Brain microvascular endothelial cell (primary cell): Measurements from ENCODE around the gene IQSEC3.

Experiments
- DNase-seq: peaks from one replicate; pipeline ENCODE4 v3.0.0-alpha.2; 2020
- H3K27ac ChIP-seq: fragments of 250-450 bp; sonication (Bioruptor Pico); 2 replicates; pipeline ENCODE4 v1.5.1; 2020; ENCODE audit warnings: mild to moderate bottlenecking, moderate library complexity
- H3K27me3 ChIP-seq: fragments of 250-450 bp; sonication (Bioruptor Pico); replicated peaks from 2 replicates; pipeline ENCODE4 v1.5.1; 2020; ENCODE audit warnings: mild to moderate bottlenecking
- H3K36me3 ChIP-seq: fragments of 250-450 bp; sonication (Bioruptor Pico); replicated peaks from 2 replicates; pipeline ENCODE4 v1.5.1; 2020; ENCODE audit warnings: mild to moderate bottlenecking
- H3K4me3 ChIP-seq: 2 replicates; pipeline ENCODE4 v1.5.1; 2011; ENCODE audit warnings: low read depth, mild to moderate bottlenecking, control low read depth, low read length, moderate library complexity
- in situ Hi-C: cut with HindIII; loops from 2 replicates; pipeline ENCODE4 v1.10.0; 2017; ENCODE audit warnings: low sequenced_read_pairs, low pct_ligation_motif_present
- TF ChIP-seq, protein P1 (sequence below): IDR thresholded peaks from 2 replicates; pipeline ENCODE4 v1.5.1; 2011; ENCODE audit warnings: low read depth, mild to moderate bottlenecking, moderate library complexity, low read length, control low read depth, inconsistent platforms; ENCODE audit errors: missing control alignments

Gene IQSEC3

DNA sequence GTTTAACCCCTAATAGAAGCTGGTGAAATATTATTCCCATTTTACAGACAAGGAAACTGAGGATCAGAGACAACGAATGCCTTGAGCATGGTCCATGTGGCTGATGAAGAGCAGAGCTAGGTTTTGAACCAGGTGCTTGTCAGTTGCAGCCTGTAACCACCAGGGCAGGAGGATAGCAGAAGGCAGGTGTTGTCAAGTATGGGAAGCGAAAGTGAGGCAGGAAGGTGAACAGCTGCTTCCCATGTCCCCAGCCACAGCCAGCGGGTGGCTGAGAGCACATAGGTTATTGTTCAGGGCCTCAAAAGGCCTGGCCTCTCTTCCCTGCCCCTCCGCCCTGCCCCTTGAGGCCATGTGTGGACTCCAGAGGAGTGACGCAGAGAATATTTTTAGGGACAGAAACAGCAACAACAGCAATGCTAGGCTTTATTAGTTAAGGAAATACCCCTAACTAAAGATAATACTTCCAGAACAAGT lies 39.6 kb downstream of the IQSEC3 start:
- no peak for DNase-seq
- Histone ChIP-seq H3K27me3 (no peaks in the 10 kb centered on the region), H3K36me3 (no peaks in the 10 kb centered on the region), H3K27ac (no peak overlapping the region), H3K4me3 (no peak overlapping the region)
- TF ChIP-seq, protein P1, sequence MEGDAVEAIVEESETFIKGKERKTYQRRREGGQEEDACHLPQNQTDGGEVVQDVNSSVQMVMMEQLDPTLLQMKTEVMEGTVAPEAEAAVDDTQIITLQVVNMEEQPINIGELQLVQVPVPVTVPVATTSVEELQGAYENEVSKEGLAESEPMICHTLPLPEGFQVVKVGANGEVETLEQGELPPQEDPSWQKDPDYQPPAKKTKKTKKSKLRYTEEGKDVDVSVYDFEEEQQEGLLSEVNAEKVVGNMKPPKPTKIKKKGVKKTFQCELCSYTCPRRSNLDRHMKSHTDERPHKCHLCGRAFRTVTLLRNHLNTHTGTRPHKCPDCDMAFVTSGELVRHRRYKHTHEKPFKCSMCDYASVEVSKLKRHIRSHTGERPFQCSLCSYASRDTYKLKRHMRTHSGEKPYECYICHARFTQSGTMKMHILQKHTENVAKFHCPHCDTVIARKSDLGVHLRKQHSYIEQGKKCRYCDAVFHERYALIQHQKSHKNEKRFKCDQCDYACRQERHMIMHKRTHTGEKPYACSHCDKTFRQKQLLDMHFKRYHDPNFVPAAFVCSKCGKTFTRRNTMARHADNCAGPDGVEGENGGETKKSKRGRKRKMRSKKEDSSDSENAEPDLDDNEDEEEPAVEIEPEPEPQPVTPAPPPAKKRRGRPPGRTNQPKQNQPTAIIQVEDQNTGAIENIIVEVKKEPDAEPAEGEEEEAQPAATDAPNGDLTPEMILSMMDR: peak; percentile 42
- in situ Hi-C loops: no loop called here

DNA sequence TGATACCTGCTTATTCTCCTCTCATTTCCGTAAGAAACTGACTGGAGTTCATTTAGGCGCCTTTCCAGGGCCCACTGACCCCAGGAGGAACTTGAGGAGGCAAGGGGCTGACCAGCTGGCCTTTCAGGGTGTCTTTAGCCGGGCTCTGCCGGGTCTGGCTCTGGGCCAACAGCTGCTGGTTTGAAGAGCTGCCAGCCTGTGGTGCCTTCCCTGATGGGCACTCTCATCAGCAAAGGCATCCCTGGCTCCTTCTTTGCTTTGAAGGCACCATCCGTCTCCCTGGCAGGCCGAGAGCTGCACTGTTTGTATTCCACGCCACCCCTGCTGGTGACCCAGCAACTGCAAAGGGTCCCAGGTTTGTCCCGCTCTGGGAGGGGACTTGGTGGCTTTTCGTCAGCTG lies 42.0 kb downstream of the IQSEC3 start:
- H3K4me3 ChIP-seq: no peak overlapping the region
- TF ChIP-seq, protein P1: no peak
- no peaks in the 10 kb centered on the region for H3K36me3 ChIP-seq
- H3K27ac ChIP-seq: no peak overlapping the region
- in situ Hi-C loops: no loop called here
- no peak for DNase-seq
- no peaks in the 10 kb centered on the region for H3K27me3 ChIP-seq

DNA sequence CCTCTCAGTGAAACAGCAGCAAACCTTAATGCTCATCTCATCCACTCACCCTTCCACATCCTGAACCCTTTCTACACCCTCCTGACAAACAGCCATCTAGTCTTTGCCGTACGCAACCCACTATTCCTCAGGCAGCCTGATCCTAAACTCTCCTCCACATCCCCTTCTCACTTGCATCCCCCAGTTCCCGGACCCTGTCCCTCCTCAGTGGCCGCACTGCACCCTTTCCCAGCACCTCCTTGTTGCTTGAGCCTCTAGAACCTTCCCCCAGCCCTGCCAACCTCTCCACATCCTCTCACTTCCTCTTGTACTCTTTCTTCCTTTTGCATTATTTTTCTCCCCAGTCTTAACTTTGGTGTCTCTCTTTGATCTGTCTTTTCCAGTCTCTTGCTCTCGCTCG lies 42.9 kb downstream of the IQSEC3 start:
- H3K27me3 ChIP-seq: no peaks in the 10 kb centered on the region
- TF ChIP-seq, protein P1: no peak
- no peak overlapping the region for H3K27ac ChIP-seq
- H3K4me3 ChIP-seq: no peak overlapping the region
- in situ Hi-C loops: no loop called here
- H3K36me3 ChIP-seq: no peaks in the 10 kb centered on the region
- DNase-seq: no peak

DNA sequence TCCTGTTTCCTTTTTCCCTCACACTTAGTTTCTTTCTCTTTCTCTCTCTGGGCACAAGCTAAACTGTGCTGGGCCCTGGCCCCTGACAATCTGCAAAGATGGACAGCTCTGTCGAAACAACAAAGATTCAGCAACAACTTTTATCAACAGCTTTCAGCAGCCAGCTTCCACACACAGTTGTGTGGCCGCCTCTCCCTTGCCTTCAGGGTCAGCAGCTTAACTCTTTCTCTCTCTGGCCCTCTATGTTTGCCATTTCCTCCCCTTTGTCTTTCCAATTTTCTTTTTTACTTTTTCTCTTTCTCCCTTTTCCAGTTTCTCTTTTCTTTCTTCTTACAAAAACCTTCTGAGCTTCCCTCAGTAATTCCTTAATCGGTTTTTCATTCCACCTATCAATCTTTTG lies 43.3 kb downstream of the IQSEC3 start:
- no peak overlapping the region for H3K4me3 ChIP-seq
- H3K36me3 ChIP-seq: no peaks in the 10 kb centered on the region
- DNase-seq: no peak
- TF ChIP-seq, protein P1: no peak
- in situ Hi-C loops: no loop called here
- H3K27me3 ChIP-seq: no peaks in the 10 kb centered on the region
- H3K27ac ChIP-seq: no peak overlapping the region

DNA sequence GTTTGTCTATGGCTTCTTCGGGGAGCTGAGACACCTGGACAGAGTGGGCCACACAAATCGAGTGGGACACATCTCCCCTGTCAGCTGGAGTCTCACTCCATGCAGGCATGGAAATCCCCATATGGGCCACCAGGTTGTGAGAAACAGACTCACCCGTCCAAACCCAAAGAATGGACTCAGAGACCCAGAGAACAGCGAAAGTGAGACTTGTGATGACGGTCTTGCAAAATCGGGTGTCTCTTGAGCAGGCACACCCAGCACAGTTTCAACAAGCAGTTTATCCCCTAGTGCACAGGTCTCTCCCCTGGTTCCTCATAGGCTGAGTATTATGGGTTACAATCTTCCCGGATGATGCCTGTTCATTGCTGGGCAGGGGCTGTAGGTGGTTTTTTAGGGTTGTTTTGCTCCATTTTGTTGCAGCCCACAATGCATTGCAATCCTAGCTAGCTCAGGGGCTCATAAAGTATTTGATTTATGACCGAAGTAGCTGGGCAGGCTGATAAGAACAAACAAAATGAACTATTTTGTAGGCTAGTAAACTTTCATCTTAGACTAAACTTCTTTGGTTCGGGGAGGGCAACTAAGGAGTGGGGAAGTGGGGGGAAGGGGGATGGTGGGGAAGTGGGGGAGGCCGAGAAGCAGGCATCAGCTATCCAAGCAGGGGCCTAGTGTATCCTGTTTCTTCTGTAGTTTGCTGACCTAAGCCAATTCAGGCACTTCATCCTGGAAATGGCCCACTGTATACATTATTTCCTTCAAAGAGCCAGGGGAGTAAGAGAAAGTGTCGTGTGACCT lies 45.3 kb downstream of the IQSEC3 start:
- in situ Hi-C loops: no loop called here
- no peaks in the 10 kb centered on the region for H3K36me3 ChIP-seq
- no peak overlapping the region for H3K4me3 ChIP-seq
- H3K27me3 ChIP-seq: no peaks in the 10 kb centered on the region
- TF ChIP-seq, protein P1: no peak
- DNase-seq: no peak
- no peak overlapping the region for H3K27ac ChIP-seq

DNA sequence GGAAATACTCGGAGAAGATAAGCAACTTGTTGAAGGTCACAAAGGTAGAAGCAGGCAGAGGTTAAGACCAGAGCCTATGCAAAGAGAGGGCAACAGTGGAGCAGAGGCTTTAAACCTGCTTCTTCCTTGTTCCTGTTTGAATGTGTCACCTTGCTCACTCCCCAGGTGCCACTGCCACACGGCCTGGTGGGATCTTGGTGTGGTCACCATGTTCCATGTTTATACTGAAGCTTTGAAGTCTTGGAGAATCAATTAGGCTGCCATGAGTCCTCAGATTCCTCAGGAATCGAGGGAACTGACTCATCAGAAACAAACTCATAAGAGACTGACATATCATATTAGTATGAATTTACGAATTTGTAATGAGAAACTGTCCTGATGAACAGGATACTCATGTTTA lies 46.8 kb downstream of the IQSEC3 start:
- Histone ChIP-seq H3K27ac (no peak overlapping the region), H3K27me3 (no peaks in the 10 kb centered on the region), H3K36me3 (no peaks in the 10 kb centered on the region), H3K4me3 (no peak overlapping the region)
- no peak for DNase-seq
- TF ChIP-seq, protein P1: no peak
- in situ Hi-C loops: no loop called here
